Stimulated activated CD8-positive, alpha-beta memory T cell treated with anti-CD3 and anti-CD28 coated beads, Interleukin-15, amount 100 ng/mL, for 48 hours (primary cell): ENCODE results near the gene CACNG6.
"Not testable (repeated sequence)": the region's sequence is repeated elsewhere in the genome, so short reads cannot be mapped to it uniquely, and the experiment has no call there.

Source experiments
- DNase-seq, 2 donors: peaks; one replicate each; pipeline ENCODE4 v3.0.0-alpha.2; 2020; ENCODE audit warnings: low read depth in 2 of 2

CACNG6 gene, protein sequence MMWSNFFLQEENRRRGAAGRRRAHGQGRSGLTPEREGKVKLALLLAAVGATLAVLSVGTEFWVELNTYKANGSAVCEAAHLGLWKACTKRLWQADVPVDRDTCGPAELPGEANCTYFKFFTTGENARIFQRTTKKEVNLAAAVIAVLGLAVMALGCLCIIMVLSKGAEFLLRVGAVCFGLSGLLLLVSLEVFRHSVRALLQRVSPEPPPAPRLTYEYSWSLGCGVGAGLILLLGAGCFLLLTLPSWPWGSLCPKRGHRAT

DNA sequence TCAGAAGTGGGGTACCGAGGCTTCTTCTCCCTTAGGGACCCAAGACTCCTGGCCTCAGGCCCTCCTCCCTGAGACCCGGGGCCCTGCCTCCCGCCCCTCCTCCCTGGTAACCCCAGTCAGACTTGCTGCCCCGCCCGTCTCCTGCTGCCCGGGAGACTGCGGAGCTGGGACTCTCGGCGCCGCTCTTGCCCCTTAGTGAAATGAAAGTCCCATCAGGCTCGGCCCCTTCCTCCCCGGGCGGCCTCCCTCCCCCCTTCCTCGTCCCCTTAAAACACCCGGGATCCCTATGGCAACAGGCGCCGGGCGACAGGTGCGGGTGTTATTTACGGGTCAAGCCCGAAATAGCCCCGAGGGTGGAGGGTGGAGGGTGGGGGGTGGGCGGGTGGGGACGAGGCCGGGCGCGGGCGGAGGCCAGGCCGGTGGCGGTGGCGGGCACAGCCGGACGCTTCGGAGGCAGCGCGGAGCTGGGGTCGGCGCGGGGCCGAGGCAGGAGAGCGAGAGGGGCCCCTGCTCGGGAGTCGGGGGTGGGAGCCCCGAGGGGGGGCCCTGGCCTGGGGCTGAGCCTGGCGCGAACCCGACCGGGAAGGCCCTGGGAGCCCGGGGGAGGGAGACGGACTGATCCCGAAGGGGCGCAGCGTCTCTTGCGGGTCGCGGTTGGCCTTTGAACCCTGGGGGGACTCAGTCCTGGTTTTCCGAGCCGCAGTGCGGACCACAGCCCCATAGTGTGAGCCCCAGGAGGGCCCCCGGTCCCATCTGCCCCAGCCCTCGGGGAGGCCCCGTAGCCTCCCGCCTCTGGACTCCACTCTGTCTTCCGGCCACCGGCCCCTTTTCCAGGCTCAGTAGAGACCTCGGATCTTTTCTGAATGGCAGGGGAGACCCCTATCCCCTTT, at the start of gene CACNG6:
Gene CACNG6, plus strand, starts transcription at position 414 of the 890 bp plus-strand sequence. CDS start 1,241 bp downstream, outside the sequence.
- DNase-seq = no peak

DNA sequence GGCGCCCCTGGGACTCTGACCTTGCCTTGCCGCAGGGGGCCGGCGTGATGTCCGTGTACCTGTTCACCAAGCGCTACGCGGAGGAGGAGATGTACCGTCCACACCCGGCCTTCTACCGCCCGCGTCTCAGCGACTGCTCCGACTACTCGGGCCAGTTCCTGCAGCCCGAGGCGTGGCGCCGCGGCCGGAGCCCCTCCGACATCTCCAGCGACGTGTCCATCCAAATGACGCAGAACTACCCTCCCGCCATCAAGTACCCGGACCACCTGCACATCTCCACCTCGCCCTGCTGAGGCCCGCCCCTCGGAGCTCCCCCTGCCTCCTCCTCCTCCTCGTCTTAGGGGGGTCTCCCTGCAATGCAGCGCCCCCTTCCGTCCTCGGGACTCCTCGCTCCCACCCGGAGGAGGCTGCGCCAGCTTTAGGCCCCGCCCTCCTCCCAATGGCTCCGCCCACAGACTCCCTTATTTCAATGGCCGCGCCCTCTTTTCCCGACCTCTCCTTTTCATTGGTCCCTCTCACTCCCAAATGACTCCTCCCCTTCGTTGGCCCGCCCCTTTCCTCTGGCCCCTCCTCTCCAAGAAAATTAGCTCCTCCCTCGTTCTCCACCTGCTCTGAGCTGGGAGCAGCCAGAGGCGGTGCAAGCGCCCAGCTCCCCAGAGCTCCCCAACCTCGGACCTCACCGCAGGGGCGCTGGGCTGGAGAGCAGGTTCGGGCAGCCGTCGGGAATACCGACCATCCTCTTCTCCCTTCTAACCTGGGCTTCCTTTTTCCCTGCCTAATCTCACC, 49.2 kb upstream of the CACNG6 start:
- peak in 1 of 2 donors; percentile 1 for DNase-seq

DNA sequence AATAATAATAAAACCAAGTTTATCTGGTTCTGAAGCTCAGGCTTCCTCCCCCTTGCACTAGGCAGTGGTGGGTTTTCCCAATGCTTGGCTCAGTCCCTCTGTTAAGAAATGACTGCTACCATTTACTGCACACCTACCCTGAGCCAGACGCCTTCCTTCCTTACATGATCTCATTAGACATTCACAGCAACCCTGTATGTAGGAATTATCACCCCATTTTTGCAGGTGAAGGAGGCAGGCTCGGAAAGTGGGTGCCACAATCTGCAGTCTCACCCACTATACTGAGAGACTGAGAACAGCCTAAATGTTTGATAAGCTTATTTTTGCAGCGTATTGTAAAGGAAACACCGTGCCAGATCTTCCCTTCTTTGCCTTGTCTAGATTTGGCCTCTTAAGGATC, 47.0 kb upstream of the CACNG6 start:
- DNase-seq = no peak

DNA sequence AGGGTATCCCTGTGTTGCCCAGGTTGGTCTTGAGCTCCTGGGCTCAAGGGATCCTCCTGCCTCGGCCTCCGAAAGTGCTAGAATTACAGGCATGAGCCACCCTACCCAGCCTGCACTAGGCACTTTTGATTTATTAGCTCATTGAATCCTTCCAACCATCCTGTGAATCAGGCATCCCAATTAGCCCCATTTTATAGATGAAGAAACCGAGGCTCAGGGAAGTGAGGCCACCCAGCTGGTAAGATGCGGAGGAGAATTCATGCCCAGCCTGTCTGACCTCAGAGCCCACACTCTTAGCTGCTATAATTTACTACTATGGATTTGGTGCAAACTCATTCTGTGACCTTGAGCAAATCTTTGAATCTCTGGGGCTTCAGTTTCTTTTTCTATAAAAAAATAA, 46.5 kb upstream of the CACNG6 start:
- no peak for DNase-seq

DNA sequence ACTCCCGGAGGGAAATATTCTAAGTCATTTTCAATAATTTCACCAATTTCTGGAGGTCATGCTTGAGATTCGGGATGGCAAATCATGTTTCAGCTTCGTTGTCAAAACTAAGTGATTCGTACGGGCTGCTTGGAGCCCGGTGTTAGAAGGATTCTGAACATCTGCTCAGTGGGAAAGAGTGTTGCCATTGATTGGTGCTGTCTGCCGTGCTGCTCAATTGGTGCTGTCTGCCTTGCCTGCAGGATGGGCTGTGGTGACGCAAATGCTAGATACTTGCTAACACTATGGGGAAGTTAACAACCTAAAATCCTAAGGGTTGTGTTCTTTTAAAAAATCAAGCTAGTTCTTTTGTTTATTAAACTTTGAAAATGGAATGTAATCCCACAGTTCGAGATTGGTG, 46.0 kb upstream of the CACNG6 start:
- no peak for DNase-seq

DNA sequence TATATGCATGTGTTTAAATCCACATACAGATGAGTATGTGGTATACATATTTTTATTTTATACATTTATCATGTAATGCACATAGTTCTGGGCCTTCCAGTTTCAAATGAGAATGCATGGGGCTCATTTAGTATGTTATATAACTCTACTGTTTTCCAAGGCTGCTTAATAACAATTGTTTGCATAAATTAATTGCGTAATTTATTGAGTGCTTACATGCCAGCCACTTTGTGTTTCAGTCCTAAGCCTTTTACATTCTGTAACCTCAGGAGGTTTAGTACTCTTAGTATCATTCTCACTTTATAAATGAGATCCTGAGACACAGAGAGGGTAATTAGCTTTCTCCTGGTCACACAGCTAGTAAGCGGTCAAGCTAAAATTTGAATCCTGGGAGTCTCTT, 45.4 kb upstream of the CACNG6 start:
- DNase-seq = no peak

DNA sequence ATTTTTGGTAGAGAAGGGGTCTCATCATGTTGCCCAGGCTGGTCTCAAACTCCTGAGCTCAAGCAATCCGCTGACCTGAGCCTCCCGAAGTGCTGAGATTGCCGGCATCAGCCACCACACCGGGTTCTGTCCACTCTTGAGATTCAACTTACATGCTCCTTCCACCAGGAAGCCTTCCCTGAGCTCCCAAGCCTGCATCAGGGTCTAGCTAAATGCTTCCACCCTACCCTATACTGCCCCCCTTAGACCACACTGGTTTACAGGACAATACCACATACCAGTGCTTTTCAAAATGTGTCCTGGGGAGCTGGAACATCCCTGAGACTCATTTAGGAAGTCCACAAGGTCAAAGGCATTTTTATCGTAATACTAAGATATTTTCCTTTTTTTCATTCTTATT, 43.8 kb upstream of the CACNG6 start:
- no peak for DNase-seq

DNA sequence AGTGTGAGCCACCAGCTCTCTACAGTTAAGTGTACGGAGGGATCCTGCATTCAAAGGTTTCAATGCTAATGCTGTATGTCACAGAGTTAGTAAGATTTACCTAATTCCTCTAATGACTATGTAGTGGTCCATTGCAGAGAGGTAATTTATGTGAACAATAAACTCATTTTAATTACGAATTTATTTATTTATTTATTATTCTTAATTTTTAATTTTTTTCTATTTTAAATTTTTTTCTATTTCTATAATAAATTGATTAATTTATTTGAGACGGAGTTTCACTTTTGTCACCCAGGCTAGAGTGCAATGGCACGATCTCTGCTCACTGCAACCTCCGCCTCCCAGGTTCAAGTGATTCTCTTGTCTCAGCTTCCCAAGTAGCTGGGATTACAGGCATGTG, 42.8 kb upstream of the CACNG6 start:
- DNase-seq = not testable (repeated sequence)

DNA sequence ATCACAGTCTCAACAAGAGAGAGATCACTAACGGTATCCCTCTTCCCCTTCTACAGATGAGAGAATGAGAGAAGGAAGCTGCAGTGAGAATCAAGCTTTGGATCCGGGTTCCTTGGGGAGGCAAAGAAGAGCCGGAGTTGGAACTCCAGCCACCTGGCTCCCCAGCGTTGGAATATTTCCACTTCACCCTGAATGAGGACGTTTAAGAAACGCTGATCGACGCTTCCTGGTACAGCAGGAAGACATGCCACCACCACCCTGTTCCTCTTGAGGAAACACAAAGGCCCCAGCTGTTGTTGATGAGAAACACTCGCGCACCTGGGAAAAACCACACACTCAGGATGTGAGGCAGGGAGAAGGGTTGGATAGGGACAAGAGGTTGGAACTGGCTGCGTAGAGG, 40.0 kb upstream of the CACNG6 start:
- DNase-seq = no peak

DNA sequence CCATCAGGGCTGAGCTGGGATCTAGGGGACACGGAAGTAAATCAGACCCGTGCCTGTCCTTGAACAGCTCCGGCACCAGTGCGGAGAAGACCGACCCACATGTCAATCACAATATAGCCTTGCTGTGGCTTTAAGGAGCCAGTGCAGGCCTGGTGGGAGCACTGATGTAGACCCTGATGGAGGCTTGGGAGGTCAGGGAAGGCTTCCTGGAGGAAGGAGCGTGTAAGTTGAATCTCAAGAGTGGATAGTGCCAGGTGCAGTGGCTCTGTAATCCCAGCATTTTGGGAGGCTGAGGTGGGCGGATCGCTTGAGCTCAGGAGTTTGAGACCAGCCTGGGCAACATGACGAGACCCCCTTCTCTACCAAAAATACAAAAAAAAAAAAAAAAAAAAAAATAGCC, 39.5 kb upstream of the CACNG6 start:
- no peak for DNase-seq

DNA sequence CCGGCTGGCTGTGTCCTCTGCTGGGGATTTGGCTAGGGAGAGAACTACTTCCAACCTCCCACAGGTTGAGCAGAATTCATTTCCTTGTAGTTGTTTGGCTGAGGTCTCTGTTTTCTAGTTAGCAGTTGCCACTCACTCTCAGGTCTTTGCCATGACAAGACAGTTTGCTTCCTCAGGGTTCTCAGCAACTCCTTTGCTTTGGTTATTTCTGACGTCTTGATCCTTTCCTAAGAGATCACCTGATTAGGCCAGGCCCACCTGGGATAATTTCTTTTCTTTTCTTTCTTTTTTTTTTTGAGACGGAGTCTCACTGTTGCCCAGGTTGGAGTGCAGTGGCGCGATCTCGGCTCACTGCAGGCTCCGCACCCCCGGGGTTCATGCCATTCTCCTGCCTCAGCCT, 38.1 kb upstream of the CACNG6 start:
- DNase-seq = no peak

DNA sequence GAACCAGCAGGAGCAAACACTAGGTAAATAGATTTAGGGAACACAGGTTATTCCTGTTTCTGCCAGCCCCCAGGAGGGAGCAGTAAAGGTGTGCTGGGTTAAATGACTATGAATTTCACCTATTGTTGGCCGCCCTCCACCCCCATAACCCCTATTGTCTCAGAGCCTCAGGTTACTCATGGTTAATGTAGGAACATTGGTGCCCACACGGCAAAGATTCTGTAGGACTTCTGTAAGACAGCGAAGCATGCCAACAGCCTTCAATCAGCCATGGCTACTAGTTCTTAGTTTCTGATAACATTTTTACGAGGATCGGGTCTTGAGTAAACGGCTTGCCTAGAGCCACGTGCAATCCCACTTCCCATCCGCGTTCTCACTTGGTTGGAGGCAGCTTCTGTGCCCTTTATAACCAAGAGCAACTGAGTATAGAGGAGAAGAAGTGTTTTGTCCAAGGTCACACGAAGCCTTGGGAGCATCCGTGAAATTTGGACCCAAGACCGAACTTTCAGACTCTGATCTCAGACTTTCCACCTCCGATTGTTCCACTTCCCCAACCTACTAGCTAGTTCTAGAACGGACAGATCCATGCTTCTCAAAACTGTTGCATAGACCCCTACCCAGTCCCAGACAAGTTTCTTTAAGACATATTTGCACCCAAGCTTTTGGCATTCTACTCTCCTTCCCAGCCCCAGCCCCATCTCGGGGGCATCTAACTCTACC, 33.8 kb upstream of the CACNG6 start:
- no peak for DNase-seq

DNA sequence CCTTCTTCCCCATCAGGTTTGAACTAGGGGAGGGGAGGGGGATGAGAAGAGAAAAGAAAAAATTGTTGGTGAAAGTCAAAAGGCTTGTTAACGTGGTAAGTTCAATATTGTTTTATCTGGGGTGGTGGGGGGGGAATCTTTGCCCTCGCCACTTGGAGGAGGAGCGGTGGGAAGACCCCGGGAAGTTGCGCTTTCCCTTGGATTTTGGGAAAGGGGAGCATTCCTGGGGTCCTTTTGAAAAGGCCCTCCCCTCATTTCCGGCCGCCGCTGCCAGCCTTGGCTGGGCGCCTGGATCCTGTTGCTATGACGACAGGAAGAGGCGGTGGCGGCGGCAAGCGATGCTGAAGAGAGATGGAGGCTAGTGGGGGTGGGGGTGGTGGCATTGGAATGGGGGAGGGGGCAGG, 33.3 kb upstream of the CACNG6 start:
- no peak for DNase-seq

DNA sequence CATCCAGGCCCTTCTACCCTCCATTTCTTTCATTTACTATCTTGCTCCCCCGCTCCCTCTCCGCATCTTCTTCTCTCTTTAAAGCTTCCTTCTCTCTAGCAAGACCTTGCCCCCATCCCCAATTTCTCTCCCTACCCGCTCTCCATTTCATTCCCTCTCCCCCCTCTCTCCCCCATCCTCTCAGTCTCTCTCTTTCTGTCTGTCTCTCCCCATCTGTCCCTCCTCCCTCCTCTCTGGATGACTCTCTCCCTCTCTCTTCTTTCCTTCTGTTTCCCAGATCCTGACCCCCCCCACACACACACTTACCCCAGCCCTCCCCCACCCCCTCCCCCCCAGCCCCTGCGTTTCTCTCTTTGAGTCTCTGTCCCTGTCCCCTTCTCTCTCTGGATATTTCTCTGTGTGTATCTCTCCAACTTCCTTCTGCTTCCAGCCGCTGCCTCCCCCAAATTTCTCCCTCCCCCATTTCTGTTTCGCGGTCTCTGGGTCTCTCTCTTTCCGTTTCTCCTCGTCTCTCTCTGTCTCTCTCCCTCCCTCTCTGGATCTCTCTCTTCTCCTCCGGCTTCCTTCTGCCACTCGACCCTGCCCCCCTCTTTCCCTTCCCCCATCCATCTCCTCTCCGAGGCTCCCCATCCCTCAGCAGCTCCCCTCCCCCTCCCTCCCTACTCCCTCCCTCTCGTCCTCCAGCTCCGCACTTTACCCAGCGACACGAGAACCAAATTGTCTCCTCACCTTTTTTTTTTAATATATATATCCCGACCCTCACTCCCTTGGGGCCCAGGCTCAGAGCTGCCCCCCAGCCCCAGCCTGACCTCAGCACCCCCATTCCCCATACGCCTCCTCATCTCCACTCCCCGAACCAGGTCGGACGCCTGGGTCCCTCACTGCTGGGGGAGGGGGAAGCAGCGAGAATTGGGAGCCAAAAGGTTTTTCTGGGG, 32.3 kb upstream of the CACNG6 start:
- DNase-seq = no peak

DNA sequence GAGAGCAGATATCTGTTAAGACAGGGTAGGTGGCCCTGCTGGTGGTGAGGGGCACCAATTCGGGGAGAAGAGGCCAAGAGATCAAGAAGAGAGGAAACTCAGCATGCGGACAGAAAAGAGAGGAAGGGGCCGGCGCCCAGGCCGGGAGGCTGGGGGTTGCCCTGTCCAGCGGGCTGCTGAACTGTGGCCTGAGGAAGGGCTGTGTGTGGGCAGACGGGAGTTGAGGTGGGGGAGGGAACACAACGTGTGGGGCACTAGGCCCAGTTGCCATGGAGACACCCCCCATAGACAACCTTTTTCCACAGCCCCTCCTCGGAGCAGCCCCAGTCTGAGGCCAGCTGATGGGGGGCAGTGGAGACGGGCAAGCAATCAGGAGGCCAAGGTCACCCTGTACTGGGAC, 31.2 kb upstream of the CACNG6 start:
- DNase-seq = no peak

DNA sequence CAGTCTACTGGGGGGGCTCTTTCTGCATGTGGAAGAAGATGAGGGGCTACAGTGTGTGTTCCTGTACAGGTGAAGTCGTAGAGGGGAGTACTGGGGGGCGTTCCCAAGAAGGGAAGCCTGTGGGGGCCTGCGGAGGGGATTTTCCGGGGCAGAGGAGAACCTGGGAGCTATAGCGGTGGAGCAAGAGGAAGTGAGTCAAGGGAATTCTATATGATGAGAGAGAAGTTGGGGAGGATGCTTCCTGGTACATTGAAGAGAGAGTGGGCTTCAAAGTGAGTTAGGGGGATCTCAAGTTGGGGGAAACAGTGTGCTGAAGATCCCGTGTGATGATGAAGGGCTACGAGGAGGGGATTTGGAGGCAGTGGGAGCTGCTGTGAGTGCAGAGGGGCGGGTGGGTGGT, 30.6 kb upstream of the CACNG6 start:
- no peak for DNase-seq

DNA sequence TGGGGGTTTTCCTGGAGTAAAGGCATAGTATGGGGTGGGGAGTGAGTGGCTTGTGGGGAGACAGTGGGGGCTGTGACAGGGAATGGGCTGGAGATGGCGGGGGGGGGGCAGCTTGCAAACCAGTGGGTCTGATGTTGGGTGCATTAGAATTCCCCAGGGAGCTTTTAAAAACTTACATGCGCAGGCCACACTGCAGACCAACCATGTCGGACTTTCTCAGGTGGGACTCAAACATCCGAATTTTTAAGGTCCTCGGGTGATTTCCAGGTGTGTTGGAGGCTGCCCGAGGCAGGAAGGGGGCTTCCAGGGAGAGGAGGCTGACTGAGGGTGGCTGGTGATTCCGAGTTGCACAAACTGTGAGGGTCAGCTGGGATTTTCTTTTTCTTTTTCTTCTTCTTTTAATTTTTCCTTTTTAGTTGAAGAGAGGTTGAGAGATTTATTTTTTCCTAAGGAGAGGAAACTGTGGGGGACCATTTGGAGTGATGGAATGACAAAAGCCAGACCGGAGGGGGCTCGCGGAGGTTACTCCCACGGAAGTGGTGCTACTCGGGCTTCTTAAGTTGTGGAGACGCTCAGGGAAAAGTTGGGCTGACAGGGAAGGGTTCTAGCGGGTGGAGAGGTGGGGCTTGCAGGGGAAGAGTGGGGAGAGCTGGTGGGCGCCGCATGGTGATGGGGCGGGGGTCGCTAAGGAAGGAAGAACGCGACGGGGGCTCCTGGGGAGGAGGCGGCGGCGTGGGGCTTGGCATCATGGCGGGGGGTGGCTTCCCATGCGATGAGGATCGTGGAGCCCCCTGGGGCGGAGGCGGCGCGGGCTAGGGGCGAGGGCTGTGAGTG, 29.7 kb upstream of the CACNG6 start:
- DNase-seq = no peak

DNA sequence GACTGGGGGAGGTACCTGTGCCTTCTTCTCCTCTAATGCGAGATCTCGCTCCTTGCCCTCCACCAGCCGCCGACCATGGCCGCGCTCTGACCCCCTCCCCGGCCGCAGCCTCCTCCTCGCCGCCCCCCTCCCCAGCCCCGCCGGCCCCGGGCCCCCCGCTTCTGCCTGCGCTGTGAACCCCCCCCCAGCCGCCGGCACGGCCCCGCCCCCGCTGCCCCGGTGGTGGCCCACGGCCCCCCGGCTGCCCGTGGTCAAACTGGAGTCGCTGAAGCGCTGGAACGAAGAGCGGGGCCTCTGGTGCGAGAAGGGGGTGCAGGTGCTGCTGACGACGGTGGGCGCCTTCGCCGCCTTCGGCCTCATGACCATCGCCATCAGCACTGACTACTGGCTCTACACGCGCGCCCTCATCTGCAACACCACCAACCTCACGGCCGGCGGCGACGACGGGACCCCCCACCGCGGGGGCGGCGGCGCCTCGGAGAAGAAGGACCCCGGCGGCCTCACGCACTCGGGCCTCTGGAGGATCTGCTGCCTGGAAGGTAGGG, 28.5 kb upstream of the CACNG6 start, which contains the start of gene CACNG8:
Gene CACNG8, plus strand, starts transcription at position 51 of the 545 bp plus-strand sequence.
- no peak for DNase-seq

DNA sequence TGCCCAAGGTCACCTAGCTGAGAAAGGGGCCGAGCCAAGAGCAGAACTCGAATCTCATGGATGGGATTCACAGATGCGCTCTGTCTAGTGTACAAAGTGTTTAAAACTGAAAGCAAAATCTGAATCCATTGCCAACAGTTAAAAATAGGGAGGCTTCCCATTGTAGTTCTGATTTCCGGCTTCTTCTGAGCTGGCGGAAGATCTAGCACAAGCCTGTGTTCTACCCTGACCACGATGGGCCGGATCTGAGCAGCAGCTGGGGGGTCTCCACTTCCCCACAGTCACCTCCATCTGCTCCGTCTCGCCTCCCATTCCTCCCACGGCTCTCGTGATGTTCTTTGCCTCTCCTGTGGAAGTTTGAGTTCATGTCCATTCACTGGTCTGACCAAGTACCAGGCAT, 26.3 kb upstream of the CACNG6 start:
- no peak for DNase-seq
